Mesendoderm (in vitro differentiated cells): Measurements from ENCODE around the gene SELENOO.
A peak's percentile ranks its signal among the peaks of the same experiment; 100 is the strongest.

ENCODE experiments used
- DNase-seq: peaks from one replicate; pipeline ENCODE4 v3.0.0; 2013
- H2AK5ac ChIP-seq: 2 replicates; pipeline ENCODE4 v1.6.1; 2013; ENCODE audit warnings: low read length, inconsistent platforms
- H2BK120ac ChIP-seq: 2 replicates; pipeline ENCODE4 v1.6.1; 2013; ENCODE audit warnings: low read depth, mild to moderate bottlenecking, low read length, moderate library complexity, mixed read lengths
- H2BK15ac ChIP-seq: replicated peaks from 2 replicates; pipeline ENCODE4 v1.6.1; 2013; ENCODE audit warnings: low read depth, mild to moderate bottlenecking, moderate library complexity
- H2BK5ac ChIP-seq: 2 replicates; pipeline ENCODE4 v1.6.1; 2013; ENCODE audit warnings: low read length, inconsistent platforms
- H3K18ac ChIP-seq: 2 replicates; pipeline ENCODE4 v1.6.1; 2013; ENCODE audit warnings: mild to moderate bottlenecking, low read length, mixed read lengths
- H3K23ac ChIP-seq: one replicate; pipeline ENCODE4 v1.6.1; 2013; ENCODE audit warnings: low read length
- H3K27ac ChIP-seq: 2 replicates; pipeline ENCODE4 v1.5.1; 2013; ENCODE audit warnings: low read depth, mild to moderate bottlenecking, inconsistent platforms, low read length, moderate library complexity
- H3K27me3 ChIP-seq: 2 replicates; pipeline ENCODE4 v1.6.1; 2013; ENCODE audit warnings: low read length, control low read depth, mild to moderate bottlenecking, inconsistent platforms; ENCODE audit not compliant: insufficient read depth, poor library complexity
- H3K36me3 ChIP-seq: 2 replicates; pipeline ENCODE4 v1.6.1; 2013; ENCODE audit warnings: low read length, inconsistent platforms; ENCODE audit not compliant: control insufficient read depth, insufficient read depth
- H3K4ac ChIP-seq: one replicate; pipeline ENCODE4 v1.6.1; 2013; ENCODE audit warnings: low read depth, mild to moderate bottlenecking, low read length, moderate library complexity
- H3K4me1 ChIP-seq: 2 replicates; pipeline ENCODE4 v1.6.1; 2013; ENCODE audit warnings: low read depth, low read length, inconsistent platforms; ENCODE audit not compliant: control insufficient read depth
- H3K4me2 ChIP-seq: 2 replicates; pipeline ENCODE4 v1.6.1; 2013; ENCODE audit warnings: low read length
- H3K4me3 ChIP-seq: 2 replicates; pipeline ENCODE4 v1.5.1; 2013; ENCODE audit warnings: mild to moderate bottlenecking, low read length
- H3K56ac ChIP-seq: one replicate; pipeline ENCODE4 v1.6.1; 2013; ENCODE audit warnings: low read length
- H3K79me1 ChIP-seq: 2 replicates; pipeline ENCODE4 v1.6.1; 2013; ENCODE audit warnings: low read length, inconsistent platforms
- H3K79me2 ChIP-seq: 2 replicates; pipeline ENCODE4 v1.6.1; 2013; ENCODE audit warnings: mild to moderate bottlenecking, low read length; ENCODE audit not compliant: control insufficient read depth, insufficient read depth
- H3K9ac ChIP-seq: 2 replicates; pipeline ENCODE4 v1.6.1; 2013; ENCODE audit warnings: low read length, inconsistent platforms
- H4K5ac ChIP-seq: one replicate; pipeline ENCODE4 v1.6.1; 2013; ENCODE audit warnings: low read length
- H4K8ac ChIP-seq: one replicate; pipeline ENCODE4 v1.6.1; 2013; ENCODE audit warnings: low read depth, mild to moderate bottlenecking, control low read depth, low read length, moderate library complexity
- WGBS: extraction: QIAGEN DNeasy Blood & Tissue Kit; methylation state at CpG from one replicate; pipeline ENCODE4 v1.1.7; 2013; ENCODE audit warnings: low lambda C conversion rate, missing lambda C conversion rate; ENCODE audit not compliant: insufficient coverage; ENCODE audit errors: extremely low coverage; 5-methylcytosine and 5-hydroxymethylcytosine counted together

Gene SELENOO

DNA sequence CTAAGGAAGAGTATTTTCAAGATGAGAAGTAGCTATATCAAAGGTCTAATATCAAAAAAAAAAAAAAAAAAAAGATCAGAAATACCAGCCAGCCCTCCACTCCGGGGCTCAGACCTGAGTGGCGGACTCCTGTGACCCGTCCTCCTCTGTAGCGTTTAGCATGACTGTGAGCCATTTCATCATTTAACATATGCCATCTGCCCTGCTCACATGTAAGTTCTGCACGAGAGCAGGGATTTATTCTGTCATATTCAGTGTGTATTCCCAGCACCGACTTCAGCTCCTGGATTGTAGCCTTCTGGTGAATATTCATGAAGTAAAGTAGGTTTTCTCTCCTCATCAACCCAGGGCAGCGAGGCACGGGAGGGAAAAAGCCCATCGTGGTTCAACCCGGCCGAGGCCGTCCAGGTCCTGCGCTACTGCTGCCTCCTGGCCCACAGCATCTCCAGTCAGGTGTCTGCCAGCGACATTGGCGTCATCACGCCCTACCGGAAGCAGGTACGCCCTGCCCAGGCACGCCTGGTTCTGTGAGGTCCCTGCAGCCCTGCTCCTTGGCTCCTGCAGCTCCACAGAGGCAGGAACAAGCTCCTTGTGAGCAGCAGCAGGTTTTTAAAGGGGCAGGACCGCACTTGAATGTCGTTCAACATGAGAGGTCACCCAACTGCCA, 43.0 kb upstream of the SELENOO start:
- H3K4me3 ChIP-seq, result no peak overlapping the region
- no peak for DNase-seq
- no CpG with 5 or more reads among the region's 21 CpGs for WGBS

GRCh38 chr22:50160947-50161346, 39.9 kb upstream of the SELENOO start:
- DNase-seq, result no peak
- H3K4me3 ChIP-seq, result no peak overlapping the region

More for the DNA sequence above, 43.0 kb upstream of the SELENOO start:
- H3K79me2 ChIP-seq, result no peaks in the 10 kb centered on the region
- no peak overlapping the region for H4K8ac ChIP-seq
- H2BK120ac ChIP-seq, result no peak overlapping the region
- H3K23ac ChIP-seq, result no peak overlapping the region
- H3K27me3 ChIP-seq, result no peaks in the 10 kb centered on the region
- H3K18ac ChIP-seq, result no peak overlapping the region
- no peak overlapping the region for H2BK15ac ChIP-seq
- no peak overlapping the region for H3K4me2 ChIP-seq
- H3K56ac ChIP-seq, result peak overlapping the region; percentile 34
- H3K4ac ChIP-seq, result no peak overlapping the region
- no peak overlapping the region for H4K5ac ChIP-seq
- no peak overlapping the region for H3K27ac ChIP-seq
- no peaks in the 10 kb centered on the region for H3K4me1 ChIP-seq
- H3K79me1 ChIP-seq, result no peaks in the 10 kb centered on the region
- H3K36me3 ChIP-seq, result no peaks in the 10 kb centered on the region
- no peak overlapping the region for H2BK5ac ChIP-seq
- H3K9ac ChIP-seq, result no peak overlapping the region
- no peak overlapping the region for H2AK5ac ChIP-seq

GRCh38 chr22:50161508-50162390, 39.1 kb upstream of the SELENOO start:
- Histone ChIP-seq H3K79me1 (no peaks in the 10 kb centered on the region), H3K18ac (no peak overlapping the region), H3K27me3 (no peaks in the 10 kb centered on the region), H4K5ac (no peak overlapping the region), H3K79me2 (no peaks in the 10 kb centered on the region), H3K36me3 (no peaks in the 10 kb centered on the region), H3K4me2 (no peak overlapping the region), H2BK15ac (no peak overlapping the region), H3K27ac (no peak overlapping the region), H3K56ac (no peak overlapping the region), H4K8ac (no peak overlapping the region), H3K4ac (no peak overlapping the region), H2AK5ac (no peak overlapping the region), H3K23ac (no peak overlapping the region), H2BK5ac (no peak overlapping the region), H2BK120ac (no peak overlapping the region), H3K4me1 (no peaks in the 10 kb centered on the region), H3K9ac (no peak overlapping the region), H3K4me3 (no peak overlapping the region)
- no peak for DNase-seq
- WGBS, result no CpG with 5 or more reads among the region's 23 CpGs

More at GRCh38 chr22:50160947-50161346, 39.9 kb upstream of the SELENOO start:
- no peak overlapping the region for H3K18ac ChIP-seq
- no peaks in the 10 kb centered on the region for H3K4me1 ChIP-seq
- H2AK5ac ChIP-seq, result no peak overlapping the region
- H3K27ac ChIP-seq, result no peak overlapping the region
- no peak overlapping the region for H2BK5ac ChIP-seq
- no peak overlapping the region for H2BK120ac ChIP-seq
- no peak overlapping the region for H4K8ac ChIP-seq
- no peak overlapping the region for H4K5ac ChIP-seq
- H3K23ac ChIP-seq, result no peak overlapping the region
- H3K56ac ChIP-seq, result no peak overlapping the region
- no peaks in the 10 kb centered on the region for H3K79me1 ChIP-seq
- H2BK15ac ChIP-seq, result no peak overlapping the region
- no peaks in the 10 kb centered on the region for H3K27me3 ChIP-seq
- no peaks in the 10 kb centered on the region for H3K79me2 ChIP-seq
- no peak overlapping the region for H3K9ac ChIP-seq
- WGBS, result no CpG with 5 or more reads among the region's 7 CpGs
- no peak overlapping the region for H3K4me2 ChIP-seq
- H3K36me3 ChIP-seq, result no peaks in the 10 kb centered on the region
- H3K4ac ChIP-seq, result no peak overlapping the region

DNA sequence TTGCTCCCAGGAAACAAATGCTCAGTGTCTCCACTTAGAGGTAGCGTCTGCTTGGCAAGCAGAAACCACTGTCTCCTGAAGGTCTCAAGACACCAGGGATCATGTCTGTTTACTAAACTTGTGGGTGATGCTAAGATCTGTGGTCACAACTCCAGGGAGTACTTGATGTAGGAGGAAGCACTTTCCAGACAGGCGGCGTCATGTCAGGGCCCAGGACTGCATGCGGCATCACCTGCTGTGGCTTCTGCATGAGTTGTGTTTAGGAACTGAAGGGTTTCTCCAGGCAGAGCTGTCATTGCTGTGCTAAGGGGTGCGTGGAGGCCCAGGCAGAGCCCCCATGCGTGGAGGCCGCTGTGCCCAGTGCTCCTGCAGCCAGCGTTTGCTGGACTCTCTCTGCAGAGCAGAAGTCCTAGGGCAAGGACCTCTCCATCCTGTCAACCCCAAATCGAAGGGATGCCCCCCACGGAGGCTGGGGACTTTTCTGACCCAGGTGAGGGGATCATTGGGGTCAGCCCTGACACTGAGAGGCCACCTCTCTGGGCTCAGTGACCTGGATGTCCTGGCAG, 38.3 kb upstream of the SELENOO start:
- no CpG with 5 or more reads among the region's 10 CpGs for WGBS
- Histone ChIP-seq H4K8ac (no peak overlapping the region), H3K27me3 (no peaks in the 10 kb centered on the region), H3K79me2 (no peaks in the 10 kb centered on the region), H2BK120ac (no peak overlapping the region), H3K56ac (no peak overlapping the region), H2BK5ac (no peak overlapping the region), H3K23ac (no peak overlapping the region), H4K5ac (no peak overlapping the region), H3K79me1 (no peaks in the 10 kb centered on the region), H3K4ac (no peak overlapping the region), H3K18ac (no peak overlapping the region), H3K9ac (no peak overlapping the region), H3K4me1 (no peaks in the 10 kb centered on the region), H3K36me3 (no peaks in the 10 kb centered on the region), H2AK5ac (no peak overlapping the region), H3K27ac (no peak overlapping the region), H2BK15ac (no peak overlapping the region), H3K4me3 (no peak overlapping the region), H3K4me2 (no peak overlapping the region)
- DNase-seq, result no peak

GRCh38 chr22:50165436-50166123, 35.2 kb upstream of the SELENOO start:
- H2BK5ac ChIP-seq, result no peak overlapping the region
- no peak overlapping the region for H2BK120ac ChIP-seq
- H4K5ac ChIP-seq, result no peak overlapping the region
- no CpG with 5 or more reads among the region's 28 CpGs for WGBS
- no peak for DNase-seq
- H3K4me2 ChIP-seq, result no peak overlapping the region
- no peak overlapping the region for H3K4ac ChIP-seq
- no peak overlapping the region for H3K18ac ChIP-seq
- no peak overlapping the region for H2BK15ac ChIP-seq
- no peak overlapping the region for H4K8ac ChIP-seq
- no peak overlapping the region for H3K56ac ChIP-seq
- no peaks in the 10 kb centered on the region for H3K79me1 ChIP-seq
- H3K27ac ChIP-seq, result no peak overlapping the region
- H2AK5ac ChIP-seq, result no peak overlapping the region
- H3K4me3 ChIP-seq, result no peak overlapping the region
- no peak overlapping the region for H3K9ac ChIP-seq
- no peaks in the 10 kb centered on the region for H3K36me3 ChIP-seq
- H3K4me1 ChIP-seq, result no peaks in the 10 kb centered on the region
- no peaks in the 10 kb centered on the region for H3K79me2 ChIP-seq
- H3K27me3 ChIP-seq, result peaks cover 9% of the 10 kb centered on the region
- H3K23ac ChIP-seq, result no peak overlapping the region
